HPDE6-E6E7 (cell line): ENCODE measurements around the gene RMND5B.
"Not testable (repeated sequence)": the region's sequence is repeated elsewhere in the genome, so short reads cannot be mapped to it uniquely, and the experiment has no call there.

ENCODE experiments used
- DNase-seq: peaks from one replicate; pipeline ENCODE4 v3.0.0; 2011; ENCODE audit warnings: missing footprints; ENCODE audit errors: extremely low spot score

Gene RMND5B

GRCh38 chr5:178130576-178131445, at the start of gene RMND5B:
Gene RMND5B (plus strand): TSS chr5:178131014. CDS start chr5:178138120, 7,106 bp downstream.
- peak; percentile 76 for DNase-seq

GRCh38 chr5:178081571-178082243, 49.1 kb upstream of the RMND5B start:
- DNase-seq: no peak

GRCh38 chr5:178083922-178084321, 46.9 kb upstream of the RMND5B start:
- DNase-seq: no peak

- DNase-seq: no peak
Measured at GRCh38 chr5:178085316-178085715, 45.5 kb upstream of the RMND5B start.

- no peak for DNase-seq
Measured at GRCh38 chr5:178086266-178086665, 44.5 kb upstream of the RMND5B start.

GRCh38 chr5:178087199-178087598, 43.6 kb upstream of the RMND5B start:
- DNase-seq: not testable (repeated sequence)

- no peak for DNase-seq
Measured at GRCh38 chr5:178090856-178091255, 40.0 kb upstream of the RMND5B start.

- no peak for DNase-seq
Measured at GRCh38 chr5:178093134-178093533, 37.7 kb upstream of the RMND5B start.

GRCh38 chr5:178094345-178094744, 36.5 kb upstream of the RMND5B start:
- DNase-seq: no peak

- DNase-seq: no peak
Measured at GRCh38 chr5:178098685-178099084, 32.1 kb upstream of the RMND5B start.

GRCh38 chr5:178103612-178104011, 27.2 kb upstream of the RMND5B start:
- no peak for DNase-seq

- no peak for DNase-seq
Measured at GRCh38 chr5:178104492-178104891, 26.3 kb upstream of the RMND5B start.

- DNase-seq: no peak
Measured at GRCh38 chr5:178106086-178106485, 24.7 kb upstream of the RMND5B start.

GRCh38 chr5:178106556-178107239, 24.1 kb upstream of the RMND5B start:
- DNase-seq: peak; percentile 78

GRCh38 chr5:178107756-178108310, 23.0 kb upstream of the RMND5B start:
- no peak for DNase-seq

GRCh38 chr5:178108446-178108845, 22.4 kb upstream of the RMND5B start:
- DNase-seq: no peak

- no peak for DNase-seq
Measured at GRCh38 chr5:178108966-178109365, 21.8 kb upstream of the RMND5B start.

GRCh38 chr5:178110511-178110910, 20.3 kb upstream of the RMND5B start:
- DNase-seq: no peak

- no peak for DNase-seq
Measured at GRCh38 chr5:178111925-178112324, 18.9 kb upstream of the RMND5B start.

- no peak for DNase-seq
Measured at GRCh38 chr5:178112545-178112944, 18.3 kb upstream of the RMND5B start.

GRCh38 chr5:178113141-178113787, 17.6 kb upstream of the RMND5B start, which contains the start of gene N4BP3:
Gene N4BP3 (plus strand): TSS chr5:178113532. CDS start chr5:178119584, 6,052 bp downstream.
- peak; percentile 79 for DNase-seq
